GM18520 (cell line): ENCODE data around the gene GRID1.

Experiments
- ATAC-seq: cut with Tn5 transposase; IDR thresholded peaks from one replicate; pipeline ENCODE4 v1.9.1; 2021; ENCODE audit not compliant: unreplicated experiment

The GRID1 gene

DNA sequence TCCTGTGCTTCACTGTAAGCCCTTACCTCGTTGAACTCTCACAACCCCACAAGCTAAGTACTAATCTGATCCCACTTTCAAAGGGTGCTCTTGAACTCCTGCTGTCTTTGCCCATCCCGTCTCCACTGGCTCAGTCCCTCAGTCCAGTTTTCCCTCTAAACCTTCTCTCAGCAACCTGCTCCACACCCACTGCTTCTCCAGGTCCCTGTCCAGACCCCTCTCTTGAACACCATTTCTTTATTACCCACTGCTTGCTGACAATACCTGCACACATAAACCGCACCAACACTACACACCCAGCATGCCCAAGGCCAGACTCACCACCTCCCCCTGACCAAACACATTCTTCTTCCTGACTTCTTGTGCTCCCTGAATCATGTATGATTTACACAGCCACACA, 343.3 kb downstream of the GRID1 start:
- ATAC-seq = no peak

- no peak for ATAC-seq
These were observed 343.7 kb downstream of the GRID1 start for GRCh38 chr10:86022906-86023305.

DNA sequence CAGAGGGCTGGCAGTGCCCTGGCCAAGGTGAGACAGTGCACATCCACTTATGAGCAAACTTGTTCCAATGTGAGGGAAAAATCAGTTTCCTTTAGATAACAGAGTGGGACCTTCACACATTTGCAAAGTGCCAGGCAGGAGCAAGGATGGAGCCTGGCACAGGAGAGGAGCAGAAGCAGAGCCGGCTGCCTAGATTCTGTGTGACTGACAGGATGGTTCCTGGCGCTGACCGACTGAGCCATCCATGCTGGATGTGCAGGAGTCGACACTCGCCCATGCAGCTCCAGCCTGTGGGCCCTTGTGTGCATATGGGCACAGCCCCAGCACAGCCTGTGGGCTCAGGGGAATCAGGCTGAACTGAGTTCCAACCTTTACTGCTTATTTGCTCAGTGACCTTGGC, 346.5 kb downstream of the GRID1 start:
- ATAC-seq = no peak

- ATAC-seq = no peak
These were observed 347.5 kb downstream of the GRID1 start for GRCh38 chr10:86019141-86019540.

- no peak for ATAC-seq
These were observed 347.9 kb downstream of the GRID1 start for GRCh38 chr10:86018735-86019058.

- peak; percentile 46 for ATAC-seq
These were observed 348.5 kb downstream of the GRID1 start for GRCh38 chr10:86017841-86018734.

GRCh38 chr10:86013568-86013967, 353.0 kb downstream of the GRID1 start:
- ATAC-seq = no peak

DNA sequence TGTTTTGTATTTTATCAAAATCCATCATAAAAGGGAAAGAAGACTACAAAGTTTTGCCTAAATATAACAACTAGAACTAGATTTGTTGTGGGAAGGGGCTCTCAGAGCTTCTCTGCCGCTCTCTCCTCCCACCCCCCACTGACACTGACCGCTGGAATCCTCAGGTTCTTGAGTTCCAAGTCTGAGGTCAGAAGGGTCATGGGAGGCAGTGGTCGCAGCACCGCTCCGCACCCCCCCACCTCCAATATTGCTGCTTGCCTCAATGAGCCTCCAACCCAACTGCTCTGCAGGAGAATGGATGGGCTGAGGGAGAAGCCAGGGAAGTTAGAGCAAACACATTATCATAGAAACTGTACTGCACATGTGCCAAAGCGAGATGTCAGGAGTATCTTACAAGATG, 359.4 kb downstream of the GRID1 start:
- ATAC-seq = no peak

DNA sequence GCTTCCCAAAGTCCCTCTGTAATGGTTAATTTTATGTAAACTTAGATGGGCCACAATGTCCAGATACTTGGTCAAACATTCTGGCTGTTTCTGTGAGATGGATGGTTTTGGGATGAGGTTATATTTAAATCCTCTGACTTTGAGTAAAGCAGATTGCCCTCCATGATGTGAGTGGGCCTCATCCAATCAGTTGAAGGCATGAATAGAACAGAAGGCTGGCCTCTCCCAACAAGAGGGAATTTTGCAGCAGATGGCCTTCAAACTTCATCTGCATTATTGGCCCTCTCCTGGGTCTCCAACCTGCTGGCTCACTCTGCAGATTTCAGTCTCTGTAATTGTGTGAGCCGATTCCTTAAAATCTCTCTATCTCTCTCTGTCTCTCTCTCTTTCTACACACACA, 362.3 kb downstream of the GRID1 start:
- ATAC-seq = no peak

GRCh38 chr10:86003201-86003621, 363.4 kb downstream of the GRID1 start:
- ATAC-seq = no peak

DNA sequence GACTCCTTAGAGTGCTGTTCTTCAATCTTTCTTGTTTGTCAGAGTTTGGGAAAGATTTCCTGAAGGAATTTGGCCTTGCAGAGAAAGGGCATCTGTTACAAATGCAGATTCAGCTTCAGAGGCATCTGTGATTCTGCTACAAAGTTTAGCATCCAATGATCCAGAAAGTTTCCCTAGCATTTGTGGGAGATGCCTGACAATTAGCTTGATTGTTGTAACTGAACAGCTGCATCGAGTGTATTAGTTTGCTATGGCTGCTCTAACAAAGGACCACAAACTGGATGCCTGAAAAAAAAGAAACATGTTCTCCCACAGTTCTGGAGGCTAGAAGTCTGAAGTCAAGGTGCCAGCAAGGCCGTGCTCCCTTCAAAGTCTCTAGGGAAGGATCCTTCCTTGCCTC, 365.1 kb downstream of the GRID1 start:
- no peak for ATAC-seq

DNA sequence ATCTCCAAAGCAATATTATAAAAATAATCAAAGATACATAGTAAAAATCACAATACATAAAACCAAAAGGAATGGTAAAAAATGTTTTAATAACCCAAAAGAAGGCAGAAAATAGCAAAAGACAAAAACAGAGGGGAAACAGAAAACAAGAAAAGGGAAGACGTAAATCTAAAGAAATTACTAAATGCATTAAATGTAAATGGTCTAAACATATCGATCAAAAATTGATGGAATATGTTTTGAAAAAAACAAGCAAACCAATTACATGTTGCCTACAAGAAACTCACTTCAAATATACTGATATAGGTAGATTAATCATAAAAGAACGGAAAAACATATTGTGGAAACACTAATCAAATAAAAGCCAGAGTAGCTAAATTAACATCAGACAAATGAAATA, 369.1 kb downstream of the GRID1 start:
- no peak for ATAC-seq

GRCh38 chr10:85995791-85996190, 370.8 kb downstream of the GRID1 start:
- ATAC-seq = no peak

DNA sequence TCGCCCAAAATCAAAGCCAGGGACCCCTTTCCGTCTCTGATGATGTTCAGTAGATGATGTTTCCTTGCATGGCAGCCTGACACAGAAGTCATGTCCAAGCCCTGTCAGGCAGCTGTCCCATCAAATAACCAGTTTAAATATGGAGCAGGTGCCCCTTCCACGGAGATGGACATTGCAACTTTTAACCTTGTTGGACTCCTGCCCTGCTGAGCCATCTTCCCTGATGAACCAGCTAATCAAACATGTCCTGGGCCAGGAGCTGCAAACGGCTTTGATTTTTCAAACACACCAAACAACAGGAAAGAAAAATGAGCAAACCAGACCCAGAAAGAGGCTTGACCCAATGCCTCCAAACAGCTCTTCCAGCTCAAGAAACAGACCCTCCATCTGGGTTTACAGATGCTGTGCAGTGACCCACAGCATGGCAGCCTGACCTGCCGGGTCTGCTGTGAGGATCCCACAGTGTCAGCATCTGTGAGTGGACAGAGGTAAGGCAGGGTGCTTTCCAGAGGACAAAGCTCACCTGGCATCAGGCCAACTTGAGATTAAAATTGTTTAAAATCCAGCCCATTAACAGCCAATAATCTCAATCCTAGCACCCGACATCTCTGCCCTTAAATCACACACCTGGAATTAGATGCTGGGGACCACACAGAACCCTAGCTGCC, 372.6 kb downstream of the GRID1 start:
- ATAC-seq = no peak

DNA sequence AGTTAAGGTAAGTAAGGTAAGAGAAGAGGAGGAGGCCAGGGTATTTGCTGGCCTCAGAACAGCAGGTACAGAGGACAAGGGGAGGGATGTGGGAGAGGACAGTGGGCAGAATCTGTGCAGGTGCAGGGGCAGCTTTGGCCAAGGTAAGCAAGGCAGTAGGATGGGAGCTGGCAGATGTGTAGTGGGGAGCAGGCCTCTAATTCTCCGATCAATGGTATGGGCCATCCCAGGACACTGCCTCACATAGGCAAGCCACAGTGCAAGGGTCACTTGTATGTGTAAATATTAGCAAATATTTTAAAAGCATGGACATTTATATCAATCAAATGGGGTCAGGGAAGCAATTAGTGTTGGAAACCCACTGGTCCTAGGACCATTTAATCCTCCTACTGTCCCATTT, 373.5 kb downstream of the GRID1 start:
- no peak for ATAC-seq

DNA sequence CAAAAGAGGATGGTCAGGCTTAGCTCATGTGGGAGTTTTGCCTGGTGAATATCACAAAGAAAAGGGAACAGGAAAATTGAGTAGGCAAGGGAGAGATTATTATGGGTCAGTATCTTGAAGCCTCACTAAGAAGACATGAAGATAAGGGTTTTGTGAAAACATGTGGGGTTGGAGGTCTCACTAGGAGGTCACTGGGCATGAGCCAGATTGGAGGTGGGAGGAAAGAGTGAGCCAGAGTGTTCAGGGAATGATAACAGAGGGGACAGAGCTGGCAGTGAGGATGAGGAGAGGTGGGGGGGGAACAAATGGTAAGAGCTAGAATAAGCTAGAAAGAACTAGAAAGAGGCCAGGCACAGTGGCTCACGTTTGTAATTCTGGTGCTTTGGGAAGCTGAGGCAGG, 374.3 kb downstream of the GRID1 start:
- ATAC-seq = no peak

DNA sequence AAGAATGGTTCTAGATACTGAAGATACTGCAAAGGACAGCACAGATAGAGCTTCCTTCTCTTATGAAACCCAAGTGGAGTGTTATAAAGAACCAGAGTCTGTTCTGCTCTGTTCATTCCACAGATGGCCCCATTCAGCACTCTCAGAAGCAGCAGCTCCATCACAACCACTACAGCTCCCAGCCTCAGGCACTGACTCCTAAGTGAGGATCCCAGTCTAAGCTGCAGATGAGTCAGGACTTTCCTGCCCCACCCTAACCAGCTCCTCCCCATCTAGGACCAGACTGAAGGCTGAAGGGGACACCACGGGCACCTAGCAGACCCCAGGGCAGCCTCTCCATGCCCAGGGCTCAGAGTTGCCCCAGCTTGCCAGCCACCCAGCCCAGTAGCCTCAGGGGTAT, 379.8 kb downstream of the GRID1 start:
- no peak for ATAC-seq

DNA sequence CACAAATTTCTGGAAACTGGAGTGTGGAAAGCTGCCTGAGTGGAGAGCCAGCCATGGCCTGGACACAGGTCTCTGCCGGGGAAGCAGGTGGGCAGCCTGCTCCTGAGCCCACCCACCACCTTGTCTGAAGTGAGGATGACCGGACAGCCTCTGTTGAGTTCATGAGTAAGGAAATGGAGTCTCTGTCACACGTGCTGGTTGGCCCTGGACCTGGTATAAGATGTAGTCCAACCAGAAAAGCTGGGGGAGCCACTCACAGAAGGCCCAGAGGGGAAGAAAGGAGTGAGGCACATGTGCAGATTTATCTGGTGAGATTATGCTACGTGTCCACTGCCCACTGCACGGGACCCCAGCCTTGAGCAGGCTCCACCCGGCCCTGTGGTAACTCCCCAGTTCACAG, 383.5 kb downstream of the GRID1 start:
- ATAC-seq = no peak

DNA sequence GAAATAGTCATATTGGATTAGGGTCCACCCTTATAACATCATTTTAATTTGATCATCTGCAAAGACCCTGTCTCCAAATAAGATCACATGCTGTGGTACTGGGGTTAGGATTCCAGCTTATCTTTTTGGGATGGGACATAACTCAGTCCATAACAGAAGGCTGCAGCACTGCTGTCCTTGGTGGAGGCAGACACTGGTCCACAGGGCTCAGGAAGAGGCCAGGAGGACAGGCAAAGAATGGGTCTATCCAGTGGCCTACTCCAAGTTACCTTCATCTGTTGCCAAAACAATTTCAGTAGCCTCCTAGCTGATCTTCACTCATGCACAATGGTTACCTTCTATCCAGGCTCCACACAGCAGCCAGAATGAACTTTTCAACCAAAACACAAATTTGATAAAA, 387.0 kb downstream of the GRID1 start:
- no peak for ATAC-seq

DNA sequence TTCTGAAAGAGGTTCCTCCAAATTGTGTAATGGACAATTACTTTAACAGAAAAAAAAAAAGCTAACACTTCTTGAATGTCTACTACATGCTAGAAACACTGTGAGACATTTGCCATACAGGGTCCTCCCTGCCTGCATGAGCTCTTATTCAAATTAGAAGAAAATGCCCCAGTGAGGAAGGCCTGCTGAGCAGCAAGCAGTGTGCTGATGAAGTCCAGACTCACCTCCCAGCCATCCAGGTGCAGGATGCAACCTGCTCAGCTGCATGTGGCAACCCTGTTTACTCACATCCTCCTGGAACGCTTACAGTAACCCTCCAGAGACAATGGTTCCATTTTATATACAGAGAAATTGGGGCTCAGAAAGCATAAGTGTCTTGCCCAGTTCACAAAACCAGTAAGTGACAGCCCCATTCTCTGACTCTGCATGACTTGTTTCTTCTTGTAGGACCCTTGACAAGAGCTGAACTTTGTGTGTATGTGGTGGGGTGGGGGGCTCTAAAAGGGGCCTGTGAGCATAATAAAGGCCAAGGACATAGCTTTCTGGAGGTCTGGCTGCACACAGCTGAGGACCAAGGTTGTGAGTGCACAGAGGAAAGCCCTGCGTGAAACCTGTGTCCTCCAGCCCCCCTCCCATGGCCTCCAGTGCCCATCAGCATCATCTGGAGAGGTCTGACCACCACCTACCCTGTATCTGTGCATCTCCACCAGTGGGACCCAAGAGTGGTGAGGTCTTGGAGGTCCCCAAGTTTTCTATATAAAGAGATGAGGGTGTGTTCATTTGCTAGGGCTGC, 387.8 kb downstream of the GRID1 start:
- ATAC-seq = no peak

DNA sequence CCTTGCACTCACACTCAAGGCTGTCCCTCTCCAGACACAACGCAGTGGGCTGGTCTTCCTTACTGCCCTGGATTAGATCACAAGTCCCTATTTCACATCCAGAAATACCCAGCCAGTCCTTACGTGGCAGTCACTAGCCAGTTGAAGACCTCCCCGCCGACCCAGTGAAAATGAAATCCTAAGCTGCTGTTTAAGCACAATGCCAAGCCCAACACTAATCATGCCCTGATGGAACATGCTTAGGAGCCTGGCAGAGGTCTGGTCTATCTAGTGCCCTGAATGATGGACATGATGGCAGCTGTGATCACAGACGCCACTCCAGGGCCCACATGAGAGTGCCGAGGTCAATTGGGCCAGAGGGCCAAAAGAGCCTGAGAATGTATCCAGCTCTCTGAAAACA, 389.0 kb downstream of the GRID1 start:
- no peak for ATAC-seq

- no peak for ATAC-seq
These were observed 390.3 kb downstream of the GRID1 start for GRCh38 chr10:85976267-85976793.
